Measurements from ENCODE around the gene CENPC.
"Not testable (repeated sequence)": the region's sequence is repeated elsewhere in the genome, so short reads cannot be mapped to it uniquely, and the experiment has no call there.

Gene CENPC

GRCh38 chr4:67465032-67465762, 80.1 kb downstream of the CENPC start:
- no peak for DNase-seq

DNA sequence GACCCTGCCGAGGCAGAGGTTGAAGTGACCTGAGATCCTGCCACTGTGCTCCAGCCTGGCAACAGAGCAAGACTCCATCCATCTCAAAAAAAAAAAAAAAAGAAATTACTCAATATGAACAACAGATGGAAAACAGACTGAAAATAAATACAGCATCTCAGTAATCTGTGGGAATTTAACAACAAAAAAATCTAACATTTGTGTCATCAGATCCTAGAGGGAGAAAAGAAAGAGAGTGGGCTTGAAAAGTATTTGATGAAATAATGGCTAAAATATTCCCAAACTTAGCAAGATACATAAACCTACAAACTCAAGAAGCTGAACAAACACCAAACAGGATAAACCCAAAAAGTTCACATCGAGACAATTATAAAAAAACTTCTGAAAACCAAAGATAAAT, 84.7 kb downstream of the CENPC start:
- DNase-seq: no peak

DNA sequence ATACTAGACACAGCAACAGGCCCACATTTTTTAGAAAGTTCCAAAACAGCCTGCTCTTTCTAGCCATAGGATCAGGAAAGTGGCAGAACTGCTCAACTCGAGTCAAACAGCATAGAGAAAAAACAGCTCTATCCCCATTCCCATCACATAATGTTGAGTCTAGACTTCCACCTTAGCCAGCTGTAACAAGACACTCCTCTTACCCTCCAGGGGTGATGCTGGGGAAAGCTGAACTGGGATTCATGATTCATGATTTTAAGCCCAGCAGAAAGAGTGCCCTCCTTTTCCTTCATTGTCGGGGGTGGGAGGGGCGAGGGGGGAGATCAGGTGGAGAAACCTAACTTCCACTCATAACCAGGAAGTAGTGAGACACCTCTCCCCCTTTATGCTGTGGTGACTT, 86.1 kb downstream of the CENPC start:
- no peak for DNase-seq

DNA sequence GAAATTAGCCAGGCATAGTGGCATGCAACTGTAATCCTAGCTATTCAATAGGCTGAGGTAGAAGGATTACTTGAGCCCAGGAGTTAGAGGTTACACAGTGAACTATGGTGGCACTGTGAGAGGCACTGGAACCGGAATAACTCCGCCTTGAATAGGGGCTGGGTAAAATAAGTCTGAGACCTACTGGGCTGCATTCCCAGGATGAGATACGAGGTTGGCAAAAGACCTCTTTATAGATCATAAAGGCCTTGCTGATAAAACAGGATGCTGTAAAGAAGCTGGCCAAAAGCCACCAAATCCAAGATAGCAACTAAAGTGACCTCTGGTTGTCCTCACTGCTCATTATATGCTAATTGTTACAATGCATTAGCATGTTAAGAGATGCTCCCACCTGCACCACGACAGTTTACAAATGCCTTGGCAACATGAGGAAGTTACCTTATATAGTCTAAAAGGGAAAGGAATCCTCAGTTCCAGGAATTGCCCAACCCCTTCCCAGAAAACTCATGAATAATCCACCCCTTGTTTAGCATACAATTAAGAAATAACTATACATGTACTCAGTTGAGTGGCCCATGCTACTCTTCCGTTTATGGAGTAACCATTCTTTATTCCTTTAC, 88.6 kb downstream of the CENPC start:
- no peak for DNase-seq

DNA sequence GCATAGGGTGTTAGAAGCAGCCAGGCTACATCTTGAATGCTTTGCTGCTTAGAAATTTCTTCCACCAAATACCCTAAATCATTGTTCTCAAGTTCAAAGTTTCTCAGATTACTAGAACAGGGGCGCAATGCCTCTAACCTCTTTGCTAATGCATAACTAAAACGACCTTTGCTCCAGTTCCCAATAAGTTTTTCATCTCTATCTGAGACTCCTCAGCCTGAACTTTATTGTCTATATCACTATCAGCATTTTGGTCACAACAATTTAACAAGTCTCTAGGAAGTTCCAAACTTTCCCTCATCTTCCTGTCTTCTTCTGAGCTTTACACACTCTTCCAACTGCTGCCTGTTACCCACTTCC, 92.5 kb downstream of the CENPC start:
- not testable (repeated sequence) for DNase-seq

DNA sequence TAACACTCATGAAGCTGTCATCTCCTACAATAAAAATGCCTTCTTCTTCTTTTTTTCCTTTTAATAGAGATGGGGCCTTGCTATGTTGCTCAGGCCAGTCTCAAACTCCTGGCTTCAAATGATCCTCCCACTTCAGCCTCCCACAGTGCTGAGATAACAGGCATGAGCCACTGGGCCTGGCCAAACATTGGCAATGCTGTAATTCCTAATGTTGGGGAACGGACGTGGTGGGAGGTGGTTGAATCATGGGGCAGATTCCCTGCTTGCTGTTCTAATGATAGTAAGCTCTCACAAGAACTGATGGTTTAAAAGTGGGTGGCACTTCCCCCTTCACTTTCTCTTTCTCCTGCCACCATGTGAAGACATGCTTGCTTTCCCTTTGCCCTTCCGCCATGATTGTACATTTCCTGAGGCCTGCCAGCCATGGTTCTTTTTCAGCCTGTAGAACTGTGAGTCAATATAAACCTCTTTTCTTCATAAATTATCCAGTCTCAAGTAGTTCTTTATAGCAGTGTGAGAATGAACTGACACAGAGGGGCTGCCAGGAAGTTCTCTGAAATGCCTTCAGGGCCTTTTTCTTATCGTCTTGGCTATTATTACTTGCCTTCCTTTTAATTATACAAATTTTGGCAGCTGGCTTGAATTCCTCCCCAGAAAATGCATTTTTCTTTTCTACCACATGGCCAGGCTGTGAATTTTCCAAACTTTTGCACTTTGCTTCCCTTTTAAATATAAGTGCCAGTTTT, 93.0 kb downstream of the CENPC start:
- no peak for DNase-seq

- no peak for DNase-seq
Observed at GRCh38 chr4:67451464-67451863, 93.8 kb downstream of the CENPC start.

DNA sequence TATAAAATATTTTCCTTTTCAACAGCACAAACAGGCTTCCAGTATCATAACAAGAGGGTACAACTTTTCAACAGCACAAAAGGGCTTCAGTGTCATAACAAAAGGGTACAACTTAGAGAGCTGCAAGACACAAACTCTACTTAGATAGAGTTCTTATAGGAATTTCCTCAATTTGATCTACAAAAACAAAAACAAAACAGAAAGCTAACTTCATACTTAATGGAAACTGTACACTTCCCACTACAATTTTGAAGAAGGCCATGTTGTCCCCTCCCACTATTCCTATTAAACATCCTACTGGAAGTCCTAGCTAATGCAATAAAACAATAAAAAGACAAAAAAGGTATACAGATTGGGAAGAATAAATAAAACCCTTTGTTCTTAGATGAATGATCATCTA, 96.7 kb downstream of the CENPC start:
- DNase-seq: no peak

DNA sequence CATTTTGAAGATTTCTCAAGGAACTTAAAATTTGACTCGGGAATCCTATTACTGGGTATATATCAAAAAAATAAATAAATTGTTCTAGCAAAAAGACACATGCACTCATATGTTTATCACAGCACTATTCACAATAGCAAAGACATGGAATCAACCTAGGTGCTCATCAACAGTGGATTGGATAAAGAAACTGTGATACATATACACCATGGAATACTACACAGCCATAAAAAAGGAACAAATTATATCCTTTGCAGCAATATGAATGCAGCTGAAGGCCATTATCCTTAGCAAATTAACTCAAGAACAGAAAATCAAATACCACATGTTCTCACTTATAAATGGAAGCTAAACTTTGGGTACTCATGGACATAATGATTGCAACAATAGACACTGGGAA, 97.4 kb downstream of the CENPC start:
- DNase-seq: no peak

GRCh38 chr4:67446811-67447210, 98.5 kb downstream of the CENPC start:
- DNase-seq: no peak

GRCh38 chr4:67445881-67446280, 99.4 kb downstream of the CENPC start:
- DNase-seq: not testable (repeated sequence)

DNA sequence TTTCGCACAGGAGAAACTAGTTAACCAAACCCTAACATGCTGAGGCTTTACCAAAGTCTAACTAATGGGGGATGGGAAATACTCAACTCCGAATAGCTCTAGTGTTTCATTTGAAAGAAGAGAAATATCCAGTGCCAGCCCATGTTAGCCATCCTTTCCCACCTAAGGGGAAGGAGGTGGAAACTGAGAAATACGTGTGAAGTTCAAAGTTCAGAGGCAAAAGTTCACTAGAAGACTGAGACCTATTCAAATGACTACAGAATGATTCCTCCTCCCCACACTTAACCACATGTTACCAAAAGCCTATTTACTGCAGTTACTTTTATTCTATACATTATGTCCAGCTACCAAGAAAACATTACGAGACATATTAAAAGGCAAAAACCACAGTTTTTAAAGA, 106.3 kb downstream of the CENPC start:
- DNase-seq: no peak

DNA sequence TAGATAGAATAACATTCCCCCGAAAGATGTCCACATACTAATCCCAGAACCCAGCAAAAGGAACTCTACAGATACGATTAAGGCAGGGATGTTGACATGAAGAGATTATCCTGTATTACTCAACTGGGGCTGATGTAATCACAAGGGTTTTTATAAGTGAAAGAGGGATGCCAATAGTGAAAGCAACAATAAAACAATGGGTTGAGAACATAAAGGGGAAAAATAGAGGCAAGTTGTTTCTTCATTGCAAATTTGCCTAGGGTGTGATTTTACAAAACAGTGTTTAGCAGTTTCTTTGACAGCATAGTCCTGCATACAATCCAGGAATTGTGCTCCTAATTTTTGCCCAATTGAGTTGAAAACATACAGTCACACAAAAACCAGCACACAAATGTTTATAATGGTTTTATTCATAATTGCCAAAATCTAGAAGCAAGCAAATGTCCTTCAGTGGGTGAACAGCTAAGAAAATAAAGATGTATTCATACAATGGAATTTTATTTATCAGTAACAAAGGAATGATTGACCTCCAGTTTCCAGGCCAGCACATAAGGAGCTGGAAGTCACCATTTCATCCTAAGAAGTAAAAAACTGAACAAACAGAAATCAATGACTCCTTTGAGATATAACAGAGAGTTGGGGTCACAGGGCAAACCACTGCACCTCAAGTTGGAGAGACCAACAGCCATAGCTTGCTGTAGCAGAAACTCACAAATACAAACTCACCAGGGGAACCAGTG, 107.2 kb downstream of the CENPC start:
- DNase-seq: no peak

DNA sequence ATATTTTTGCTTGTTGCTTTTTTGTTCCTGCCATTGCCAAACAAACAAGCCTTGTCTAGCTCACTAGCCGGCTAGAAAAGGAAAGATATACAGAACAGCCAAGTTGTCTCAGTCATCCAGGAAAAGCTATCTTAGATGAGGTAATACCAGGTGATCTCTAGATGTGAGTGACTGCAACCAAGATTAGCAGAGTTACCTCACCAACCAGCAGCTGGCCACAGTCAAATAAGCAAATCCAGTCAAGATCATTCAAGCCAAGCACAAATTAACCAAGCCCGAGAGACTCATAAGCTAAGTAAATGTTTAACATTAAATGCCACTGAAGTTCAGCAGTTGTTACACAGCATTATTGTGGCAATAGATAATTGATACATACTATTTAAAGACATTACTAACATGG, 108.6 kb downstream of the CENPC start:
- DNase-seq: no peak

DNA sequence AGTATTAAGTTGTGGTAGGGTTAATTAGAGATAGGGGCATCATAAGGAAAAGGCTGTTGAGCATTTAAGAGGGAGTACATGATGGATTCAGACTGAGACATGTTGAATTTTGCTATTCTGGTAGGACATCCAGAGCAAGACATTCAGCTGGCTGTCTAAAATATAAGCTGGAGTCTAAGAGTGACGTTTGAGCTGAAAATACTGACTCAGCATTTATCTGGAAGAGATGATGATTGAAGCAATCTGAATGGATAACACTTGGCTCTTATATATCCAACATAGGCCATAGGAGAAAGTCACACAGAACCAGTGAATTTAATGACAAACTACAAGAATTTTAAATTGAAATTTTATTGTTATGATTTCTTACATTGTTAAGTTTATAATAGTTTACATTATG, 114.3 kb downstream of the CENPC start:
- no peak for DNase-seq

- no peak for DNase-seq
Observed at GRCh38 chr4:67428819-67429218, 116.5 kb downstream of the CENPC start.
